Mesothelial cell of epicardium (in vitro differentiated cells): ENCODE measurements around the gene ZBED1. TPM values are rescaled to one million over a fixed set of nuclear protein-coding genes. Genes with fewer than 3 reads are reported as not detected.

Source experiments
- DNase-seq, 2 experiments: peaks; one replicate each; pipeline ENCODE4 v3.0.0; 2021; ENCODE audit warnings: low spot score in 2 of 2; ENCODE audit not compliant: unreplicated experiment in 2 of 2
- H3K27ac Mint-ChIP-seq: 2 replicates; pipeline ENCODE4 v1.8.0; 2021; ENCODE audit warnings: mixed read lengths
- H3K27me3 Mint-ChIP-seq: 2 replicates; pipeline ENCODE4 v1.8.0; 2021; ENCODE audit warnings: low read depth, mixed read lengths
- H3K36me3 Mint-ChIP-seq: 2 replicates; pipeline ENCODE4 v1.8.0; 2021; ENCODE audit warnings: mixed read lengths
- H3K4me1 Mint-ChIP-seq: 2 replicates; pipeline ENCODE4 v1.8.0; 2021; ENCODE audit warnings: mixed read lengths
- H3K4me3 Mint-ChIP-seq: 2 replicates; pipeline ENCODE4 v1.8.0; 2021; ENCODE audit warnings: mild to moderate bottlenecking, moderate library complexity, mixed read lengths
- H3K9me3 Mint-ChIP-seq: 2 replicates; pipeline ENCODE4 v1.8.0; 2021; ENCODE audit warnings: mixed read lengths
- CTCF ChIP-seq: fragments of 200-600 bp; sonication (generic); IDR thresholded peaks from one replicate; pipeline ENCODE4 v1.5.0; 2021; ENCODE audit warnings: antibody characterized with exemption; ENCODE audit not compliant: unreplicated experiment
- total RNA-seq: library from RNA; stranded (reverse); gene quantifications from 3 replicates; pipeline ENCODE4 v1.2.1, GENCODE V29; 2021

The ZBED1 gene
- total RNA-seq, 1 donor from 2014 or later = 46.3 TPM

GRCh38 chrX:2516623-2517022 is 15.8 kb upstream of the ZBED1 start:
- Mint-ChIP-seq H3K36me3 (no peaks in the 10 kb centered on the region), H3K9me3 (no peaks in the 10 kb centered on the region), H3K4me1 (peaks cover 9% of the 10 kb centered on the region), H3K27ac (no peak overlapping the region), H3K4me3 (no peak overlapping the region), H3K27me3 (no peaks in the 10 kb centered on the region)
- TF ChIP-seq CTCF = no peak
- DNase-seq = no peak

DNA sequence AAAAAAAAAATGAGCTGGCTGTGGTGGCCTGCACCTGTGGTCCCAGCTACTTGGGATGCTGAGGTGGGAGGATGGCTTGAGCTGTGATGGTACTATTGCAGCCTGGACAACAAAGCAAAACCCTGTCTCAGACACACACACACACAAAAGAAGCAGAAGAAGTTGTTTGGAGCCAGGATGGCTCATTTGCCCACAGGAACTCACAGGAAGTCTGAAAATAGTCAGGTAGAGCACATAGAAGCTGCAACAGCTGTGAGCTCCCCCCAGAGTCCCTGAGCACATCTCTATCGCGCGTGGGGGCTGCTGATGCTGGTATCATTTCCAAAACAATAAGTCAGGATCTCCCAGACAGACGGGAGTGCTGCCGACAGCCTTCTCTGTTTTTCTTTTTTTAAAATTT is 13.4 kb upstream of the ZBED1 start:
- H3K27me3 Mint-ChIP-seq = no peaks in the 10 kb centered on the region
- H3K4me3 Mint-ChIP-seq = no peak overlapping the region
- DNase-seq = no peak
- no peak overlapping the region for H3K27ac Mint-ChIP-seq
- no peaks in the 10 kb centered on the region for H3K36me3 Mint-ChIP-seq
- no peak for TF ChIP-seq CTCF
- peaks cover 9% of the 10 kb centered on the region for H3K4me1 Mint-ChIP-seq
- no peaks in the 10 kb centered on the region for H3K9me3 Mint-ChIP-seq

GRCh38 chrX:2513121-2513664 is 12.4 kb upstream of the ZBED1 start:
- H3K27me3 Mint-ChIP-seq = no peaks in the 10 kb centered on the region
- H3K9me3 Mint-ChIP-seq = no peaks in the 10 kb centered on the region
- no peaks in the 10 kb centered on the region for H3K36me3 Mint-ChIP-seq
- H3K27ac Mint-ChIP-seq = peak overlapping the region; percentile 59
- DNase-seq = no peak
- peaks cover 9% of the 10 kb centered on the region for H3K4me1 Mint-ChIP-seq
- TF ChIP-seq CTCF = no peak
- no peak overlapping the region for H3K4me3 Mint-ChIP-seq

- H3K4me3 Mint-ChIP-seq = no peak overlapping the region
- H3K27me3 Mint-ChIP-seq = no peaks in the 10 kb centered on the region
- no peak for TF ChIP-seq CTCF
- peaks cover 9% of the 10 kb centered on the region for H3K4me1 Mint-ChIP-seq
- H3K27ac Mint-ChIP-seq = peak overlapping the region; percentile 59
- no peaks in the 10 kb centered on the region for H3K9me3 Mint-ChIP-seq
- DNase-seq = no peak
- H3K36me3 Mint-ChIP-seq = no peaks in the 10 kb centered on the region
These were observed 11.7 kb upstream of the ZBED1 start for GRCh38 chrX:2512501-2512900.

DNA sequence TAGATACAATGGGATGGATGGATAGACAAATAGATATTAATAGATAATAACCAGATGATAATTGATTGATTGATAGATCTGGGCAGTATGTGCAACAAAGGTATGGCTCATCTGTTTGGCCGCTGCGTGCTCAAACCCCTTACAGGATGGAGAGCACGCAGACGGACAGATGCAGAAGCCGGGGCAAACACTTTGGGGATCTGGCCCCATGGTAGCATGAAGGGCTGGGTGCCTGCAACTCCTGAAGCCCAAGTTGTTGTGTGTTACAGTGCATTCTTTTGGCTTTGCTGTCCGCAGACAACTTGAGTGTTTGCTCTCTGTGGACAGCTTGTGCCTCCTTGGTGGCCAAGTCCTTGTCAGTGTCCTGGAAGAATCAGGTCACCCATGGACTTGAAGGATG is 10.6 kb upstream of the ZBED1 start:
- no peak overlapping the region for H3K27ac Mint-ChIP-seq
- peaks cover 9% of the 10 kb centered on the region for H3K4me1 Mint-ChIP-seq
- H3K9me3 Mint-ChIP-seq = no peaks in the 10 kb centered on the region
- no peak overlapping the region for H3K4me3 Mint-ChIP-seq
- no peaks in the 10 kb centered on the region for H3K36me3 Mint-ChIP-seq
- no peaks in the 10 kb centered on the region for H3K27me3 Mint-ChIP-seq
- no peak for TF ChIP-seq CTCF
- no peak for DNase-seq
